ENCODE measurements around the gene MXRA8.

DNA sequence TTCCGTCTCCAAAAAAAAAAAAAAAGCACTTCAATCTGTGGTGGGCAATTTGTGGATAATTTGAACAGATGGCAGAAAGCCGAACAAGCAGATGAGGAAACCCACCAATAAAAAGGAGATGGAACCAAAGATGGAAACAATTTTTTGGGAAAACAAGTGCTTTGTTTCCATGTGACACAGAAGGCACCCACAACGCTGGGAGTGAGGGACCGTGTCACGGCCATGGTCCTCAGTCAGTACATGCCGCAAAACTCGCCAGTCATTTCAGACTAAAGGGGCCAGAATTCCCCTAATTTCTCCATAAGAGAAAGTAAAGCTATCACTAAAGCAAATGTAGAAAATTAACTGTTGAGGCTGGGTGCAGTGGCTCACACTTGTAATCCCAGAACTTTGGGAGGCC, 35.8 kb upstream of the MXRA8 start:
- TF ChIP-seq GABPA (IDR thresholded peaks at IDR 0.05; ENCODE audit: low read depth) (no peak), POLR2AphosphoS5 (IDR thresholded peaks at IDR 0.05; ENCODE audit: low read depth) (no peak), SPI1 (IDR thresholded peaks at IDR 0.05; ENCODE audit: borderline replicate concordance, low read depth) (no peak)
- TF ChIP-seq, protein P1, sequence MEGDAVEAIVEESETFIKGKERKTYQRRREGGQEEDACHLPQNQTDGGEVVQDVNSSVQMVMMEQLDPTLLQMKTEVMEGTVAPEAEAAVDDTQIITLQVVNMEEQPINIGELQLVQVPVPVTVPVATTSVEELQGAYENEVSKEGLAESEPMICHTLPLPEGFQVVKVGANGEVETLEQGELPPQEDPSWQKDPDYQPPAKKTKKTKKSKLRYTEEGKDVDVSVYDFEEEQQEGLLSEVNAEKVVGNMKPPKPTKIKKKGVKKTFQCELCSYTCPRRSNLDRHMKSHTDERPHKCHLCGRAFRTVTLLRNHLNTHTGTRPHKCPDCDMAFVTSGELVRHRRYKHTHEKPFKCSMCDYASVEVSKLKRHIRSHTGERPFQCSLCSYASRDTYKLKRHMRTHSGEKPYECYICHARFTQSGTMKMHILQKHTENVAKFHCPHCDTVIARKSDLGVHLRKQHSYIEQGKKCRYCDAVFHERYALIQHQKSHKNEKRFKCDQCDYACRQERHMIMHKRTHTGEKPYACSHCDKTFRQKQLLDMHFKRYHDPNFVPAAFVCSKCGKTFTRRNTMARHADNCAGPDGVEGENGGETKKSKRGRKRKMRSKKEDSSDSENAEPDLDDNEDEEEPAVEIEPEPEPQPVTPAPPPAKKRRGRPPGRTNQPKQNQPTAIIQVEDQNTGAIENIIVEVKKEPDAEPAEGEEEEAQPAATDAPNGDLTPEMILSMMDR (IDR thresholded peaks at IDR 0.05; ENCODE audit: insufficient read depth, low read length): no peak
- TF ChIP-seq, protein P2, sequence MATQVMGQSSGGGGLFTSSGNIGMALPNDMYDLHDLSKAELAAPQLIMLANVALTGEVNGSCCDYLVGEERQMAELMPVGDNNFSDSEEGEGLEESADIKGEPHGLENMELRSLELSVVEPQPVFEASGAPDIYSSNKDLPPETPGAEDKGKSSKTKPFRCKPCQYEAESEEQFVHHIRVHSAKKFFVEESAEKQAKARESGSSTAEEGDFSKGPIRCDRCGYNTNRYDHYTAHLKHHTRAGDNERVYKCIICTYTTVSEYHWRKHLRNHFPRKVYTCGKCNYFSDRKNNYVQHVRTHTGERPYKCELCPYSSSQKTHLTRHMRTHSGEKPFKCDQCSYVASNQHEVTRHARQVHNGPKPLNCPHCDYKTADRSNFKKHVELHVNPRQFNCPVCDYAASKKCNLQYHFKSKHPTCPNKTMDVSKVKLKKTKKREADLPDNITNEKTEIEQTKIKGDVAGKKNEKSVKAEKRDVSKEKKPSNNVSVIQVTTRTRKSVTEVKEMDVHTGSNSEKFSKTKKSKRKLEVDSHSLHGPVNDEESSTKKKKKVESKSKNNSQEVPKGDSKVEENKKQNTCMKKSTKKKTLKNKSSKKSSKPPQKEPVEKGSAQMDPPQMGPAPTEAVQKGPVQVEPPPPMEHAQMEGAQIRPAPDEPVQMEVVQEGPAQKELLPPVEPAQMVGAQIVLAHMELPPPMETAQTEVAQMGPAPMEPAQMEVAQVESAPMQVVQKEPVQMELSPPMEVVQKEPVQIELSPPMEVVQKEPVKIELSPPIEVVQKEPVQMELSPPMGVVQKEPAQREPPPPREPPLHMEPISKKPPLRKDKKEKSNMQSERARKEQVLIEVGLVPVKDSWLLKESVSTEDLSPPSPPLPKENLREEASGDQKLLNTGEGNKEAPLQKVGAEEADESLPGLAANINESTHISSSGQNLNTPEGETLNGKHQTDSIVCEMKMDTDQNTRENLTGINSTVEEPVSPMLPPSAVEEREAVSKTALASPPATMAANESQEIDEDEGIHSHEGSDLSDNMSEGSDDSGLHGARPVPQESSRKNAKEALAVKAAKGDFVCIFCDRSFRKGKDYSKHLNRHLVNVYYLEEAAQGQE (IDR thresholded peaks at IDR 0.05; ENCODE audit: insufficient replicate concordance, low read depth): no peak
